ENCODE results near the gene TMED4. TPM values are rescaled to one million over a fixed set of nuclear protein-coding genes. Genes with fewer than 3 reads are reported as not detected.
A peak's percentile ranks its signal among the peaks of the same experiment; 100 is the strongest.

Gene TMED4
- total and polyA plus RNA-seq, 2 of the 13 experiments (the other 11 are each of a cell fraction or from before 2014, with no cell fraction given): 81.4 to 109 TPM

DNA sequence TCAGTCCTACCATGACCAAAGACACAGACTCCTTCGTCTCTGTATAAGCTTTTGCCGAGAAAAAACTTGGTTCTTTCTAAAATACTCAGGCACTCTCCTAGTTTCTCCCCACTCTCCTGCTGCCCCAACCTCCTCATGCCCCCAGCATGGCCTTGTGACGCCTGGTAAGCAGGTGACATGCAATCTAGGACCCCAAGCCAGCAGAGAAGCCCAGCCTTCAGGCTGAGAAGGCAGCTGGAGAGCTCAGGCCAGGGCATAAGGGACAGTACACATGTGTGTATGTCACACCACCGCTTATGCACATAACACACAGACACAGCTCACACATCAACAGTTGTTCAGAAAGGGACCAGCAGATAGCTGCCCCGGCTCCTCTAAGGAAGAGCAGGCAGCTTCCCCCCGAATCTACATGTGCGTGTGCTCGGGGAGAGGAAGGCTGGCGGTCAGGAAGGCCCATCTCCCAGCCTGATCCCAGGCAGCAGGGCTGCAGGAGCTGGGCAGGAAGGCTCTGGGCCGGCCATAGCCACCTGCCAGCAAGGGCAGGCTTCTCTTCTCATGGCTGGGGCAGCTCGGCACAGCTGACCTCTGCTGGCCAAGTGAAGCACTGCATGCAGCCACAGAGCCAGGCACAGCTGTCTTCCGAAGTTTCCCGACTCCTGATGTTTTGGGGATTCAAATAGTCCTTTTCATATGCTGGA, 16.8 kb downstream of the TMED4 start (continued):
- TF ChIP-seq THYN1 (CRISPR knock-in tag; IDR thresholded peaks at IDR 0.05; ENCODE audit: borderline replicate concordance, low read depth) (no peak), CBX5 (CRISPR knock-in tag; IDR thresholded peaks at IDR 0.05; ENCODE audit: borderline replicate concordance) (no peak), ZBTB8A (CRISPR knock-in tag; IDR thresholded peaks at IDR 0.05; ENCODE audit: borderline replicate concordance, low read depth) (no peak), ZNF446 (CRISPR knock-in tag; IDR thresholded peaks at IDR 0.05) (no peak), REXO4 (CRISPR knock-in tag; IDR thresholded peaks at IDR 0.05; ENCODE audit: borderline replicate concordance) (no peak), AGO1 (IDR thresholded peaks at IDR 0.05; ENCODE audit: low read depth, low read length, poor library complexity, severe bottlenecking) (no peak), ZC3H13 (CRISPR knock-in tag; IDR thresholded peaks at IDR 0.05) (no peak), ZNF543 (CRISPR knock-in tag; IDR thresholded peaks at IDR 0.05) (no peak), STAT5B (CRISPR knock-in tag; IDR thresholded peaks at IDR 0.05) (no peak), SRSF1 (optimal IDR thresholded peaks at IDR 0.05; ENCODE audit: low read depth, low read length) (no peak), NAIF1 (CRISPR knock-in tag; IDR thresholded peaks at IDR 0.05; ENCODE audit: borderline replicate concordance) (no peak), NFRKB (IDR thresholded peaks at IDR 0.05) (no peak), SAP130 (CRISPR knock-in tag; IDR thresholded peaks at IDR 0.05; ENCODE audit: low read depth) (no peak), SOX5 (CRISPR knock-in tag; IDR thresholded peaks at IDR 0.05; ENCODE audit: borderline replicate concordance) (no peak), ZBTB43 (CRISPR knock-in tag; conservative IDR thresholded peaks at IDR 0.05) (0 out of 2 replicates have a peak, but pooled peaks have one; percentile 34), KDM1A (CRISPR knock-in tag; IDR thresholded peaks at IDR 0.05) (no peak), AGO2 (optimal IDR thresholded peaks at IDR 0.05; ENCODE audit: low read depth, low read length) (peak; percentile 44), MED1 (CRISPR knock-in tag; IDR thresholded peaks at IDR 0.05) (peak; percentile 39; the same call in 1 of the 2 replicates)
- TF ChIP-seq, protein P1, sequence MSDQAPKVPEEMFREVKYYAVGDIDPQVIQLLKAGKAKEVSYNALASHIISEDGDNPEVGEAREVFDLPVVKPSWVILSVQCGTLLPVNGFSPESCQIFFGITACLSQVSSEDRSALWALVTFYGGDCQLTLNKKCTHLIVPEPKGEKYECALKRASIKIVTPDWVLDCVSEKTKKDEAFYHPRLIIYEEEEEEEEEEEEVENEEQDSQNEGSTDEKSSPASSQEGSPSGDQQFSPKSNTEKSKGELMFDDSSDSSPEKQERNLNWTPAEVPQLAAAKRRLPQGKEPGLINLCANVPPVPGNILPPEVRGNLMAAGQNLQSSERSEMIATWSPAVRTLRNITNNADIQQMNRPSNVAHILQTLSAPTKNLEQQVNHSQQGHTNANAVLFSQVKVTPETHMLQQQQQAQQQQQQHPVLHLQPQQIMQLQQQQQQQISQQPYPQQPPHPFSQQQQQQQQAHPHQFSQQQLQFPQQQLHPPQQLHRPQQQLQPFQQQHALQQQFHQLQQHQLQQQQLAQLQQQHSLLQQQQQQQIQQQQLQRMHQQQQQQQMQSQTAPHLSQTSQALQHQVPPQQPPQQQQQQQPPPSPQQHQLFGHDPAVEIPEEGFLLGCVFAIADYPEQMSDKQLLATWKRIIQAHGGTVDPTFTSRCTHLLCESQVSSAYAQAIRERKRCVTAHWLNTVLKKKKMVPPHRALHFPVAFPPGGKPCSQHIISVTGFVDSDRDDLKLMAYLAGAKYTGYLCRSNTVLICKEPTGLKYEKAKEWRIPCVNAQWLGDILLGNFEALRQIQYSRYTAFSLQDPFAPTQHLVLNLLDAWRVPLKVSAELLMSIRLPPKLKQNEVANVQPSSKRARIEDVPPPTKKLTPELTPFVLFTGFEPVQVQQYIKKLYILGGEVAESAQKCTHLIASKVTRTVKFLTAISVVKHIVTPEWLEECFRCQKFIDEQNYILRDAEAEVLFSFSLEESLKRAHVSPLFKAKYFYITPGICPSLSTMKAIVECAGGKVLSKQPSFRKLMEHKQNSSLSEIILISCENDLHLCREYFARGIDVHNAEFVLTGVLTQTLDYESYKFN (CRISPR knock-in tag; conservative IDR thresholded peaks at IDR 0.05): no peak
- TF ChIP-seq, protein P2, sequence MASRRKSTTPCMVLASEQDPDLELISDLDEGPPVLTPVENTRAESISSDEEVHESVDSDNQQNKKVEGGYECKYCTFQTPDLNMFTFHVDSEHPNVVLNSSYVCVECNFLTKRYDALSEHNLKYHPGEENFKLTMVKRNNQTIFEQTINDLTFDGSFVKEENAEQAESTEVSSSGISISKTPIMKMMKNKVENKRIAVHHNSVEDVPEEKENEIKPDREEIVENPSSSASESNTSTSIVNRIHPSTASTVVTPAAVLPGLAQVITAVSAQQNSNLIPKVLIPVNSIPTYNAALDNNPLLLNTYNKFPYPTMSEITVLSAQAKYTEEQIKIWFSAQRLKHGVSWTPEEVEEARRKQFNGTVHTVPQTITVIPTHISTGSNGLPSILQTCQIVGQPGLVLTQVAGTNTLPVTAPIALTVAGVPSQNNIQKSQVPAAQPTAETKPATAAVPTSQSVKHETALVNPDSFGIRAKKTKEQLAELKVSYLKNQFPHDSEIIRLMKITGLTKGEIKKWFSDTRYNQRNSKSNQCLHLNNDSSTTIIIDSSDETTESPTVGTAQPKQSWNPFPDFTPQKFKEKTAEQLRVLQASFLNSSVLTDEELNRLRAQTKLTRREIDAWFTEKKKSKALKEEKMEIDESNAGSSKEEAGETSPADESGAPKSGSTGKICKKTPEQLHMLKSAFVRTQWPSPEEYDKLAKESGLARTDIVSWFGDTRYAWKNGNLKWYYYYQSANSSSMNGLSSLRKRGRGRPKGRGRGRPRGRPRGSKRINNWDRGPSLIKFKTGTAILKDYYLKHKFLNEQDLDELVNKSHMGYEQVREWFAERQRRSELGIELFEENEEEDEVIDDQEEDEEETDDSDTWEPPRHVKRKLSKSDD (CRISPR knock-in tag; IDR thresholded peaks at IDR 0.05; ENCODE audit: low read depth): no peak
- TF ChIP-seq, protein P3, sequence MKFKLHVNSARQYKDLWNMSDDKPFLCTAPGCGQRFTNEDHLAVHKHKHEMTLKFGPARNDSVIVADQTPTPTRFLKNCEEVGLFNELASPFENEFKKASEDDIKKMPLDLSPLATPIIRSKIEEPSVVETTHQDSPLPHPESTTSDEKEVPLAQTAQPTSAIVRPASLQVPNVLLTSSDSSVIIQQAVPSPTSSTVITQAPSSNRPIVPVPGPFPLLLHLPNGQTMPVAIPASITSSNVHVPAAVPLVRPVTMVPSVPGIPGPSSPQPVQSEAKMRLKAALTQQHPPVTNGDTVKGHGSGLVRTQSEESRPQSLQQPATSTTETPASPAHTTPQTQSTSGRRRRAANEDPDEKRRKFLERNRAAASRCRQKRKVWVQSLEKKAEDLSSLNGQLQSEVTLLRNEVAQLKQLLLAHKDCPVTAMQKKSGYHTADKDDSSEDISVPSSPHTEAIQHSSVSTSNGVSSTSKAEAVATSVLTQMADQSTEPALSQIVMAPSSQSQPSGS (CRISPR knock-in tag; IDR thresholded peaks at IDR 0.05): no peak
